Transverse colon (tissue), 4 donors: Measurements from ENCODE around the gene PTPRB.

Experiments
- CTCF ChIP-seq, 5 experiments: fragments of 200-600 bp in 3 of 5; fragments of 450-650 bp in 2 of 5; sonication (generic) in 3 of 5; IDR thresholded peaks; 1 replicate in 2 of 5; 2 replicates in 3 of 5; pipeline ENCODE4 v1.5.1; 2016 to 2017; ENCODE audit warnings: antibody characterized with exemption in 5 of 5, inconsistent platforms in 3 of 5, mild to moderate bottlenecking in 2 of 5, moderate library complexity in 1 of 5
- POLR2A ChIP-seq: fragments of 450-650 bp; IDR thresholded peaks from one replicate; pipeline ENCODE4 v1.6.1; 2016; ENCODE audit warnings: antibody characterized with exemption, mild to moderate bottlenecking, moderate library complexity
- POLR2AphosphoS5 ChIP-seq, 3 donors: sonication (generic); formaldehyde crosslinking; IDR thresholded peaks; one replicate each; pipeline ENCODE4 v1.6.1; 2016; ENCODE audit warnings: antibody characterized with exemption in 3 of 3

GRCh38 chr12:70581208-70581607 is 56.0 kb downstream of the PTPRB start:
- TF ChIP-seq CTCF (IDR thresholded peaks at IDR 0.05) (no peak), POLR2AphosphoS5 (IDR thresholded peaks at IDR 0.05) (no peak), POLR2A (no peak)
